ENCODE results near the gene FCGR3B.
"Not testable (repeated sequence)": the region's sequence is repeated elsewhere in the genome, so short reads cannot be mapped to it uniquely, and the experiment has no call there.

DNA sequence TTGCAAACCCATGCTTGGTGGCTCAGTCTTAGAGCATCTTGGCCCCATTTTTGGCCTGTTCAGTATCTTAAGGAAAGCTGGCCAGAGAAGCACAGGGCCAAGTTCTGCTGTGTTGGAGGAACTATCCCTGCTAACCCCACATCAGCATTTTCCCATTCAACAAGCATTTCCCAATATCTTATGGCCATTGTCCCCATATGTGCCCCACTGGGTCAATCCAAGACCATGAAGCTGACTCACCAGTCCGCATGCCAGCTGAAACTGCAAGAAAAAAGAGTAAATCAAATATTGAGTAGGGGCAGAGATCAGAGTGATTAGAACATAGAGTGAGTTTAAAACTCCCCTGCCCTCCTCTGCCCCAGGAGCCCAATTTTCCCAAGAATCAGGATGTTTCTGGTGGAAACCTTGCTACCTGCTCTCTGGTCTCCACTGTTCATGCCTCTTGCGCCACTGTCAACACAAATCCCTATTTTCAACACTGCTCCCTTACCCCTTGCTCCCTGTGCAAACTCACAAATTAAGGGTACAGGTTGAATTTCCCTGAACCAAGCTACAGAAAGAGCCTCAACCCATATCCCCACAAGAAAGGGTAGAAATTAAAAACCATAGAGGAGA, 741 bp downstream of the FCGR3B start:
- TF ChIP-seq, protein P1, sequence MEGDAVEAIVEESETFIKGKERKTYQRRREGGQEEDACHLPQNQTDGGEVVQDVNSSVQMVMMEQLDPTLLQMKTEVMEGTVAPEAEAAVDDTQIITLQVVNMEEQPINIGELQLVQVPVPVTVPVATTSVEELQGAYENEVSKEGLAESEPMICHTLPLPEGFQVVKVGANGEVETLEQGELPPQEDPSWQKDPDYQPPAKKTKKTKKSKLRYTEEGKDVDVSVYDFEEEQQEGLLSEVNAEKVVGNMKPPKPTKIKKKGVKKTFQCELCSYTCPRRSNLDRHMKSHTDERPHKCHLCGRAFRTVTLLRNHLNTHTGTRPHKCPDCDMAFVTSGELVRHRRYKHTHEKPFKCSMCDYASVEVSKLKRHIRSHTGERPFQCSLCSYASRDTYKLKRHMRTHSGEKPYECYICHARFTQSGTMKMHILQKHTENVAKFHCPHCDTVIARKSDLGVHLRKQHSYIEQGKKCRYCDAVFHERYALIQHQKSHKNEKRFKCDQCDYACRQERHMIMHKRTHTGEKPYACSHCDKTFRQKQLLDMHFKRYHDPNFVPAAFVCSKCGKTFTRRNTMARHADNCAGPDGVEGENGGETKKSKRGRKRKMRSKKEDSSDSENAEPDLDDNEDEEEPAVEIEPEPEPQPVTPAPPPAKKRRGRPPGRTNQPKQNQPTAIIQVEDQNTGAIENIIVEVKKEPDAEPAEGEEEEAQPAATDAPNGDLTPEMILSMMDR (IDR thresholded peaks at IDR 0.05): not testable (repeated sequence)
- TF ChIP-seq POLR2A (IDR thresholded peaks at IDR 0.05): not testable (repeated sequence)

All from uterus (tissue), 2 donors.